ENCODE data around the gene EFTUD2.
"Not testable (repeated sequence)": the region's sequence is repeated elsewhere in the genome, so short reads cannot be mapped to it uniquely, and the experiment has no call there.

Gene EFTUD2

DNA sequence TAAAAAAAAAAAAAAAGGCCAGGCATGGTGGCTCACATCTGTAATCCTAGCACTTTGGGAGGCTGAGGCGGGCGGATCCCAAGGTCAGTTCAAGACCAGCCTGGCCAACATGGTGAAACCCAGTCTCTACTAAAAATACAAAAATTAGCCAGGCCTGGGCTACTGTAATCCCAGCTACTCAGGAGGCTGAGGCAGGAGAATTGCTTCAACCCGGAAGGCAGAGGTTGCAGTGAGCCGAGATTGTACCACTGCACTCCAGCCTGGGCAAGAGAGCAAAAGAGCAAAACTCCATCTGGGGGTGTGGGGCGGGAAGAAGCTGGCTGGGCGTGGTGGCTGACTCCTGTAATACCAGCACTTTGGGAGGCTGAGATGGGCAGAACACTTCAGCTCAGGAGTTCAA, 80.7 kb downstream of the EFTUD2 start:
- not testable (repeated sequence) for H3K27me3 ChIP-seq (ENCODE audit: low read depth, low read length); H3K4me3 ChIP-seq (ENCODE audit: low read depth in 1 of 2, low read length in 2 of 2); H3K27ac ChIP-seq (ENCODE audit: low read length); H3K4me1 ChIP-seq (ENCODE audit: control insufficient read depth in 1 of 2, insufficient read depth in 2 of 2, low read length in 2 of 2); H3K36me3 ChIP-seq (ENCODE audit: control insufficient read depth in 1 of 2, insufficient read depth in 2 of 2, low read length in 2 of 2); H3K9me3 ChIP-seq (ENCODE audit: control insufficient read depth in 1 of 2, low read length in 2 of 2)

DNA sequence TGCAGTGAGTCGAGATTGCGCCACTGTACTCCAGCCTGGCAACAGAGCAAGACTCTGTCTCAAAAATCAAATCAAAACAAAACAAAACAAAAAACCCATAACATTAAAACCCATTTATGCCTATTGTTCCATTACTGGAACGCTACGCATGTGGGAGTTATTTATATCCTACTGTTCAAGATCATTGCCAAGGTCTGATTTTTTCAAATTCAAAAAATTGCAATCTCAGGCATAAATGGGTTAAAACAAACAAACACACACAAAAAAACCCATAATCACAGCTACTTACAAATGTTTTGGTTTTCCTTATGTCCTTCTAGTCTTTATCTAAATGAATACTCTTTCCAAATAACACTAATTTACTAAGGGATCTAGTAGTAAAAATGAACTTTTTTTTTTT, 87.0 kb downstream of the EFTUD2 start:
- Histone ChIP-seq H3K4me3 (ENCODE audit: low read depth in 1 of 2, low read length in 2 of 2) (no peak overlapping the region), H3K9me3 (ENCODE audit: control insufficient read depth in 1 of 2, low read length in 2 of 2) (no peaks in the 10 kb centered on the region), H3K36me3 (ENCODE audit: control insufficient read depth in 1 of 2, insufficient read depth in 2 of 2, low read length in 2 of 2) (no peaks in the 10 kb centered on the region), H3K27ac (ENCODE audit: low read length) (peak overlapping the region; percentile 23), H3K4me1 (ENCODE audit: control insufficient read depth in 1 of 2, insufficient read depth in 2 of 2, low read length in 2 of 2) (peaks cover 0 to 5% of the 10 kb centered on the region in 2 donors), H3K27me3 (ENCODE audit: low read depth, low read length) (no peaks in the 10 kb centered on the region)

DNA sequence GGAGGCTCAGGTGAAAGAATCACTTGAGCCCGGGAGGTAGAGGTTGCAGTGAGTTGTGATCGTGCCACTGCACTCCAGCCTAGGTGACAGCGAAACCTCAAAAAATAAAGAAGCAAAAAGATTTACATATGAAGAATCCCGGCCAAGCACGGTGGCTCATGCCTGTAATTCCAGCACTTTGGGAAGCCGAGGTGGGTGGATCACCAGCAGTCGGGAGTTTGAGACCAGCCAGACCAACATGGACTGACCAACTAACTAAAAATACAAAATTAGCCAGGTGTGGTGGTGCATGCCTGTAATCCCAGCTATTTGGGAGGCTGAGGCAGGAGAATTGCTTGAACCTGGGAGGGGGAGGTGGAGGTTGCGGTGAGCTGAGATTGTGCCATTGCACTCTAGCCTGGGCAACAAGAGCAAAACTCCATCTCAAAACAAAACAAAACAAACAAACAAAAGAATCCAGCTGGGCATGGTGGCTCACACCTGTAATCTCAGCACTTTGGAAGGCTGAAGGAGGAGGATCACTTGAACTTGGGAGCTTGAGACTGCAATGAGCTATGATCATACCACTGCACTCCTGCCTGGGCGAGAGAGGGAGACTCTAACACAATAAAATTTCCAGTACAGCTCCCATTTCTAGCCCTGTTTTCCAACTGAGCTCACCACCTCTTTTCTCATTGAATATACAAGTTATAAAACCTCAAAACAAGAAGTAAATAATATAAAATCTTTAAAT, 90.4 kb downstream of the EFTUD2 start:
- not testable (repeated sequence) for H3K27me3 ChIP-seq (ENCODE audit: low read depth, low read length); H3K27ac ChIP-seq (ENCODE audit: low read length); H3K4me3 ChIP-seq (ENCODE audit: low read depth in 1 of 2, low read length in 2 of 2); H3K36me3 ChIP-seq (ENCODE audit: control insufficient read depth in 1 of 2, insufficient read depth in 2 of 2, low read length in 2 of 2); H3K9me3 ChIP-seq (ENCODE audit: control insufficient read depth in 1 of 2, low read length in 2 of 2)
- peaks cover 3 to 25% of the 10 kb centered on the region in 2 donors for H3K4me1 ChIP-seq (ENCODE audit: control insufficient read depth in 1 of 2, insufficient read depth in 2 of 2, low read length in 2 of 2)

DNA sequence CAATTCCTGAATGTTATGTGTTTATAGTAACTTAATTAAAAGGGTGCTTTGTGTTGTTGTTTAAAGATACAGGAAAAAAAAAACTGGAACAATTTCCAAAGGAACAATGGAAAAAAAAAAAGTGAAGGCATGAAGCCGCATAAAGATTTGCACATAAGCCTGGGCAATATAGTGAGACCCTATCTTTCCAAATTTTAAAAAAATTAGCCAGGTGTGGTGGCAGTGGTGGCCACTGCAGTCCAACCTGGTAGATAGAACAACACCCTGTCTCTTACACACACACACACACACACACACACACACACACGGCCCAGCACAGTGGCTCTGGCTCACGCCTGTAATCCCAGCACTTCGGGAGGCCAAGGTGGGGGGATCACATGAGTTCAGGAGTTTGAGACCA, 91.1 kb downstream of the EFTUD2 start:
- H3K4me1 ChIP-seq (ENCODE audit: control insufficient read depth in 1 of 2, insufficient read depth in 2 of 2, low read length in 2 of 2): peaks cover 7 to 30% of the 10 kb centered on the region in 2 donors
- H3K27ac ChIP-seq (ENCODE audit: low read length): peak overlapping the region; percentile 22
- H3K27me3 ChIP-seq (ENCODE audit: low read depth, low read length): no peaks in the 10 kb centered on the region

DNA sequence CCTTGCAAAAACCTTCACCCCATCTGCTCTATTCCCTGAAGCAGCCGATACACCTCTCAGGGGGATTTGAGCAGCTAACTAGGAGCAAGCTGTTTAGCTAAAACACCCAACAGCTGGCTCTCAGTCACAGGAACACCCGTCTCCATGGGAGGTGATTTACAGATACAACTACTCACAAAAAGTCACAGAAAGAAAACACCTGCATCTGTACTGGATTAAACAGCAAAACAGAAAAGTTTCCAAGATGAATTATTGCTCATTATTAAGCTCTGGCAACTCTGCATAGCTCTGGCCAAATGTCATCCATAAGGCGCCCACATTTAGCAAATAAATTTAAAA, 91.5 kb downstream of the EFTUD2 start:
- Histone ChIP-seq H3K4me3 (ENCODE audit: low read depth in 1 of 2, low read length in 2 of 2) (no peak overlapping the region), H3K27ac (ENCODE audit: low read length) (peak overlapping the region; percentile 22), H3K9me3 (ENCODE audit: control insufficient read depth in 1 of 2, low read length in 2 of 2) (no peaks in the 10 kb centered on the region), H3K36me3 (ENCODE audit: control insufficient read depth in 1 of 2, insufficient read depth in 2 of 2, low read length in 2 of 2) (no peaks in the 10 kb centered on the region), H3K4me1 (ENCODE audit: control insufficient read depth in 1 of 2, insufficient read depth in 2 of 2, low read length in 2 of 2) (peaks cover 7 to 34% of the 10 kb centered on the region in 2 donors), H3K27me3 (ENCODE audit: low read depth, low read length) (no peaks in the 10 kb centered on the region)

More for the DNA sequence above, 91.1 kb downstream of the EFTUD2 start:
- no peaks in the 10 kb centered on the region for H3K36me3 ChIP-seq (ENCODE audit: control insufficient read depth in 1 of 2, insufficient read depth in 2 of 2, low read length in 2 of 2)
- no peak overlapping the region for H3K4me3 ChIP-seq (ENCODE audit: low read depth in 1 of 2, low read length in 2 of 2)
- no peaks in the 10 kb centered on the region for H3K9me3 ChIP-seq (ENCODE audit: control insufficient read depth in 1 of 2, low read length in 2 of 2)

DNA sequence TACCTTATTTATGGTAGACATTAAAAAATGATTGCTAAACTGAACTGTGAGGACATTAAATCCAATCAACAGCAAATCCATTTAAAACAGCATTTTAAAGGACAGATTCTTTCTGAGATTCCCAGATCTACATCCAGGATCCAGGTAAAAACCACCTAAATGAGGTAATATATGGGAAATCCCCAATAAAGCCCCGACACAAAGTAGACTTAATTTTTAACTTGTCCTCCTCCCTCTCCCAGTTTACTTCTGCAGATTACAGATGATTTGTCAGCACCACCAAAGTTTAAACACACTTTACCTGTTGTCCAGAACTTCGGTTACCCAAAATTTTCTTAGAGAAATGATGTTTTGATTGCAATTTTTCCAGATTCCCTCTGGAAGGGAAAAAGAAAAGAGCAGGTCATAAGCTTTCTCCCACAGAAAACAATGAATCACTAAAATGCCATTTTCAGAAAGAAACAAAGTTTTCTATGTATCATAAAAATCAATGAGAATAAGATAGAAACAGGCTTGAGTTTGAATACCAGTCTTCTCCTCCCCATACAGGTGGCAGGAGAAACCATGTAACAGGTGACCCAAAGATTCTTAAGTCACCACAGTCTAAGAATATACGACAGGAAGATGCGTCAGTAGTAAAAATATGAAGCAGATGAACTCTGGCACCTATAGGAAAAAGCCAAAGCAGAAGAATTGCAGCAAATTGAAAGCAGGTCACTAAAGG, 92.0 kb downstream of the EFTUD2 start:
- no peak overlapping the region for H3K4me3 ChIP-seq (ENCODE audit: low read depth in 1 of 2, low read length in 2 of 2)
- H3K27ac ChIP-seq (ENCODE audit: low read length): peak overlapping the region; percentile 22
- H3K9me3 ChIP-seq (ENCODE audit: control insufficient read depth in 1 of 2, low read length in 2 of 2): no peaks in the 10 kb centered on the region
- H3K4me1 ChIP-seq (ENCODE audit: control insufficient read depth in 1 of 2, insufficient read depth in 2 of 2, low read length in 2 of 2): peaks cover 7 to 36% of the 10 kb centered on the region in 2 donors
- no peaks in the 10 kb centered on the region for H3K36me3 ChIP-seq (ENCODE audit: control insufficient read depth in 1 of 2, insufficient read depth in 2 of 2, low read length in 2 of 2)
- H3K27me3 ChIP-seq (ENCODE audit: low read depth, low read length): no peaks in the 10 kb centered on the region

DNA sequence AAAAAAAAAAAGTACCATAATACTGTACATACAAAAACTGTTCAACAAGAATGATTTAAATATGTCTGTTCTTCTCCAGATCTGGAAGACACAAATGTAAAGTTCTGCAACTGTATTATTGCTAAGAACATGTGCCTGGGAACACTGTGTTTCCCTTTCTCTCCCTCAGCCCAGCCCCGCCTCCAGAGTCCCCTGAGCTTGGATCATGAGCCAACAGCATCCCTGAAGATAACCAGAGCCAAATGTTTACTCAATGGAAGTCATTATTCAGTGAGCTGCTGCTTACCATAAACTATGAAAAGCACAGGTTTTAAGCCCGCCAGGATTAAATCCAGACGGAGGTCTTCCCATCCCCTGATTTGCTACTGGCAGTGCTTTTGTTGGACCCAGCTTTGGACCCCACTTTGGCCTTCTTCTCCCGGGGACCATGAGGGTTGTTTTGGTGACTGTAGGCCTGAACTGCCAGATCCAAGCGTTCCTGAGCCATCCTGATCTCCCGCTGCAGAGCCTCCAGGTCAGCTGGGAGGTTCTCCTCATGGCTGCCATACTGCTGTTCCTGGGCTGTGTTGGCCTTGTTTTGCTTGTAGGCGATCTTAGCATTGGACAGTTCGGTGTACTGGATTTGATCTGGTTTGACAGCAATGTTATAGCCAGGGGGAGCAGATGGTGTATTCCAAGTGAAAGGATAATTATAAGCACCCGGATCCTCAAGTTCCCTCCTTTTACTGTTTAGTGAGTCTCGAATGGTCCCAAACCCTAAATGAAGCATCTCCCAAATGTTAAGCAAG, 94.7 kb downstream of the EFTUD2 start:
- H3K27ac ChIP-seq (ENCODE audit: low read length): peak overlapping the region; percentile 82
- H3K9me3 ChIP-seq (ENCODE audit: control insufficient read depth in 1 of 2, low read length in 2 of 2): no peaks in the 10 kb centered on the region
- H3K36me3 ChIP-seq (ENCODE audit: control insufficient read depth in 1 of 2, insufficient read depth in 2 of 2, low read length in 2 of 2): no peaks in the 10 kb centered on the region
- no peak overlapping the region for H3K4me3 ChIP-seq (ENCODE audit: low read depth in 1 of 2, low read length in 2 of 2)
- H3K4me1 ChIP-seq (ENCODE audit: control insufficient read depth in 1 of 2, insufficient read depth in 2 of 2, low read length in 2 of 2): peaks cover 7 to 36% of the 10 kb centered on the region in 2 donors
- no peaks in the 10 kb centered on the region for H3K27me3 ChIP-seq (ENCODE audit: low read depth, low read length)

DNA sequence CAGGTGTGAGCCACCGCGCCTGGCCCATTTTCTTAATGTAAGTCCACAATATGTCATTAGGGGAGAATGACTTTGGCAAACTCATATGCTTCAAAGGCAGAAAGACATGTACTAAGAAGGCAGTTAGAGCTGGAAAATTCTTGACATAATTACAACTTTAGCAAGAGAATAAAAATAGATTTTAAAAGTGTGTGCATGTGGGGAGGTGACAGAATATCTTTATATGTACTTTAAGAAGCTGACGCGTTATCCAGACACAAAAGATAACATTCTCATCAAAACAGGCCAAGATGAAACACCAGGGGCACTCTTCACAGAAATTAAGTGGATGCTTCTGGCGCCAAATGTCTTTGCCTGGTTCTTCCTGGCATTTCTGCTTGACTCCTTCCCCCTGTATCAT, 97.4 kb downstream of the EFTUD2 start:
- Histone ChIP-seq H3K9me3 (ENCODE audit: control insufficient read depth in 1 of 2, low read length in 2 of 2) (no peaks in the 10 kb centered on the region), H3K27ac (ENCODE audit: low read length) (peak overlapping the region; percentile 92), H3K4me1 (ENCODE audit: control insufficient read depth in 1 of 2, insufficient read depth in 2 of 2, low read length in 2 of 2) (peaks cover 7 to 31% of the 10 kb centered on the region in 2 donors), H3K4me3 (ENCODE audit: low read depth in 1 of 2, low read length in 2 of 2) (no peak overlapping the region), H3K27me3 (ENCODE audit: low read depth, low read length) (no peaks in the 10 kb centered on the region), H3K36me3 (ENCODE audit: control insufficient read depth in 1 of 2, insufficient read depth in 2 of 2, low read length in 2 of 2) (no peaks in the 10 kb centered on the region)
